Gastroesophageal sphincter (tissue), 3 donors: ENCODE results near the gene IRF5.

ENCODE experiments used
- CTCF ChIP-seq, 4 experiments: fragments of 200-600 bp in 2 of 4; fragments of 450-650 bp in 2 of 4; sonication (generic) in 1 of 4; IDR thresholded peaks; one replicate each; pipeline ENCODE4 v1.5.1; 2017 to 2019; ENCODE audit warnings: antibody characterized with exemption in 4 of 4, mild to moderate bottlenecking in 2 of 4, moderate library complexity in 2 of 4
- POLR2A ChIP-seq, 2 donors: fragments of 450-650 bp; IDR thresholded peaks; one replicate each; pipeline ENCODE4 v1.6.1; 2017; ENCODE audit warnings: antibody characterized with exemption in 2 of 2, mild to moderate bottlenecking in 2 of 2, moderate library complexity in 1 of 2

GRCh38 chr7:128915841-128916642, 21.7 kb upstream of the IRF5 start:
- TF ChIP-seq CTCF (IDR thresholded peaks at IDR 0.05) (no peak), POLR2A (IDR thresholded peaks at IDR 0.05) (no peak)
